HEK293 (cell line): ENCODE data around the gene CCSER1.
"Not testable (repeated sequence)": the region's sequence is repeated elsewhere in the genome, so short reads cannot be mapped to it uniquely, and the experiment has no call there.

ENCODE experiments used
- CTCF ChIP-seq: fragments of 450-650 bp; formaldehyde crosslinking; IDR thresholded peaks from 2 replicates; pipeline ENCODE4 v1.5.1; 2016; ENCODE audit warnings: missing biosample characterization, missing genetic modification characterization
- REST ChIP-seq: fragments of 450-650 bp; formaldehyde crosslinking; IDR thresholded peaks from 2 replicates; pipeline ENCODE4 v1.5.1; 2016; ENCODE audit warnings: missing biosample characterization, missing genetic modification characterization
- YY1 ChIP-seq: fragments of 450-650 bp; formaldehyde crosslinking; IDR thresholded peaks from 2 replicates; pipeline ENCODE4 v1.5.1; 2018; ENCODE audit warnings: missing biosample characterization, missing genetic modification characterization
- ZNF23 ChIP-seq: fragments of 450-650 bp; formaldehyde crosslinking; IDR thresholded peaks from 2 replicates; pipeline ENCODE4 v1.5.1; 2016; ENCODE audit warnings: missing biosample characterization, missing genetic modification characterization, borderline replicate concordance
- ZNF302 ChIP-seq: fragments of 450-650 bp; formaldehyde crosslinking; IDR thresholded peaks from 2 replicates; pipeline ENCODE4 v1.5.1; 2016; ENCODE audit warnings: missing biosample characterization, missing genetic modification characterization, low read depth
- ZNF398 ChIP-seq: fragments of 450-650 bp; formaldehyde crosslinking; IDR thresholded peaks from 2 replicates; pipeline ENCODE4 v1.5.1; 2017; ENCODE audit warnings: missing biosample characterization, missing genetic modification characterization
- ZNF530 ChIP-seq: fragments of 450-650 bp; formaldehyde crosslinking; IDR thresholded peaks from 2 replicates; pipeline ENCODE4 v1.5.1; 2016; ENCODE audit warnings: low read depth, missing biosample characterization, missing genetic modification characterization
- ZNF596 ChIP-seq: fragments of 450-650 bp; IDR thresholded peaks from 2 replicates; pipeline ENCODE4 v1.5.0; 2018; ENCODE audit warnings: missing biosample characterization, mild to moderate bottlenecking, missing genetic modification characterization, moderate library complexity

- not testable (repeated sequence) for TF ChIP-seq YY1 (tag by site-specific recombination); CTCF (tag by site-specific recombination); ZNF398 (tag by site-specific recombination); ZNF530 (tag by site-specific recombination); ZNF23 (tag by site-specific recombination); REST; ZNF596; ZNF302
Observed at GRCh38 chr4:90903413-90903812, 776.2 kb downstream of the CCSER1 start.
